Loucy (cell line): Measurements from ENCODE around the gene TCN2.

Experiments used
- H2AFZ ChIP-seq: fragments of 200-600 bp; sonication (generic); 2 replicates; pipeline ENCODE4 v1.6.0; 2016; ENCODE audit warnings: antibody characterized with exemption, mild to moderate bottlenecking, low read length, moderate library complexity
- H3F3A ChIP-seq: fragments of 200-600 bp; 2 replicates; pipeline ENCODE4 v1.6.0; 2016; ENCODE audit warnings: antibody characterized with exemption, low read depth, mild to moderate bottlenecking
- H3K27me3 ChIP-seq: fragments of 200-600 bp; sonication (generic); 2 replicates; pipeline ENCODE4 v1.6.1; 2014; ENCODE audit warnings: low read length, mild to moderate bottlenecking; ENCODE audit not compliant: insufficient read depth, poor library complexity, severe bottlenecking
- H3K36me3 ChIP-seq: fragments of 200-600 bp; sonication (generic); 2 replicates; pipeline ENCODE4 v1.6.1; 2016; ENCODE audit warnings: low read length; ENCODE audit not compliant: insufficient read depth
- H3K4me1 ChIP-seq: fragments of 200-600 bp; sonication (generic); 2 replicates; pipeline ENCODE4 v1.5.1; 2014; ENCODE audit warnings: low read length, mild to moderate bottlenecking; ENCODE audit not compliant: insufficient read depth, poor library complexity, severe bottlenecking
- H3K4me2 ChIP-seq: fragments of 200-600 bp; sonication (generic); 2 replicates; pipeline ENCODE4 v1.6.0; 2014; ENCODE audit warnings: antibody characterized with exemption, low read length, low read depth, mild to moderate bottlenecking; ENCODE audit not compliant: poor library complexity, severe bottlenecking
- H3K4me3 ChIP-seq: fragments of 200-600 bp; sonication (generic); 2 replicates; pipeline ENCODE4 v1.5.1; 2014; ENCODE audit warnings: low read length, mild to moderate bottlenecking, mixed read lengths; ENCODE audit not compliant: poor library complexity, severe bottlenecking
- H3K79me2 ChIP-seq: fragments of 200-600 bp; sonication (generic); 2 replicates; pipeline ENCODE4 v1.6.1; 2014; ENCODE audit warnings: low read length; ENCODE audit not compliant: insufficient read depth
- H3K9ac ChIP-seq: fragments of 200-600 bp; sonication (generic); 2 replicates; pipeline ENCODE4 v1.6.0; 2014; ENCODE audit warnings: mild to moderate bottlenecking, low read depth, low read length, moderate library complexity; ENCODE audit not compliant: poor library complexity, severe bottlenecking
- H3K9me2 ChIP-seq: fragments of 200-600 bp; sonication (generic); replicated peaks from 2 replicates; pipeline ENCODE4 v1.6.1; 2016; ENCODE audit warnings: low read depth, low read length, mixed read lengths
- H3K9me3 ChIP-seq: fragments of 200-600 bp; sonication (generic); 2 replicates; pipeline ENCODE4 v1.6.1; 2014; ENCODE audit warnings: mild to moderate bottlenecking, antibody characterized with exemption, low read length, low read depth; ENCODE audit not compliant: insufficient read depth
- H4K20me1 ChIP-seq: fragments of 200-600 bp; sonication (generic); 2 replicates; pipeline ENCODE4 v1.6.0; 2014; ENCODE audit warnings: antibody characterized with exemption, low read length, mild to moderate bottlenecking; ENCODE audit not compliant: insufficient read depth, poor library complexity, severe bottlenecking
- CTCF ChIP-seq: fragments of 200-600 bp; sonication (generic); conservative IDR thresholded peaks from 2 replicates; pipeline ENCODE4 v1.5.1; 2014; ENCODE audit warnings: mild to moderate bottlenecking, antibody characterized with exemption, low read length
- EZH2phosphoT487 ChIP-seq: fragments of 200-600 bp; IDR thresholded peaks from 2 replicates; pipeline ENCODE4 v1.6.1; 2018; ENCODE audit warnings: antibody characterized with exemption, mild to moderate bottlenecking, moderate library complexity, borderline replicate concordance

The TCN2 gene

GRCh38 chr22:30578481-30578880 lies 28.5 kb upstream of the TCN2 start:
- Histone ChIP-seq H3K36me3 (peaks cover 63% of the 10 kb centered on the region; the same call in 1 of the 2 replicates), H3K4me1 (no peaks in the 10 kb centered on the region), H4K20me1 (no peaks in the 10 kb centered on the region), H2AFZ (no peak overlapping the region), H3F3A (no peaks in the 10 kb centered on the region), H3K27me3 (no peaks in the 10 kb centered on the region), H3K79me2 (no peaks in the 10 kb centered on the region), H3K9me2 (no peaks in the 10 kb centered on the region), H3K9me3 (no peaks in the 10 kb centered on the region), H3K4me2 (no peak overlapping the region), H3K4me3 (no peak overlapping the region), H3K9ac (no peak overlapping the region)
- TF ChIP-seq EZH2phosphoT487 (no peak), CTCF (no peak)

GRCh38 chr22:30580896-30581295 lies 26.1 kb upstream of the TCN2 start:
- no peak for TF ChIP-seq CTCF
- TF ChIP-seq EZH2phosphoT487: no peak
- no peak overlapping the region for H3K4me3 ChIP-seq
- H3K36me3 ChIP-seq: peaks cover 82% of the 10 kb centered on the region; the same call in 1 of the 2 replicates
- no peak overlapping the region for H2AFZ ChIP-seq
- H3K27me3 ChIP-seq: no peaks in the 10 kb centered on the region
- H3F3A ChIP-seq: no peaks in the 10 kb centered on the region
- no peaks in the 10 kb centered on the region for H3K79me2 ChIP-seq
- H3K9me2 ChIP-seq: no peaks in the 10 kb centered on the region
- H4K20me1 ChIP-seq: no peaks in the 10 kb centered on the region
- H3K9ac ChIP-seq: no peak overlapping the region
- no peaks in the 10 kb centered on the region for H3K9me3 ChIP-seq
- no peaks in the 10 kb centered on the region for H3K4me1 ChIP-seq
- no peak overlapping the region for H3K4me2 ChIP-seq

GRCh38 chr22:30582051-30582450 lies 24.9 kb upstream of the TCN2 start:
- Histone ChIP-seq H3K9me2 (no peaks in the 10 kb centered on the region), H4K20me1 (no peaks in the 10 kb centered on the region), H2AFZ (no peak overlapping the region), H3K4me1 (no peaks in the 10 kb centered on the region), H3K4me3 (no peak overlapping the region), H3K27me3 (no peaks in the 10 kb centered on the region), H3K79me2 (no peaks in the 10 kb centered on the region), H3K4me2 (no peak overlapping the region), H3F3A (no peaks in the 10 kb centered on the region), H3K9ac (no peak overlapping the region), H3K9me3 (no peaks in the 10 kb centered on the region), H3K36me3 (peaks cover 84% of the 10 kb centered on the region; the same call in 1 of the 2 replicates)
- TF ChIP-seq EZH2phosphoT487: no peak
- TF ChIP-seq CTCF: no peak
